ENCODE data around the gene SAMD8.
A peak's percentile ranks its signal among the peaks of the same experiment; 100 is the strongest.
"Not testable (repeated sequence)": the region's sequence is repeated elsewhere in the genome, so short reads cannot be mapped to it uniquely, and the experiment has no call there.

The SAMD8 gene

GRCh38 chr10:75140246-75140645 lies 28.8 kb downstream of the SAMD8 start:
- no peak for DNase-seq (ENCODE audit: low read depth in 2 of 2)

- no peak for DNase-seq (ENCODE audit: low read depth in 2 of 2)
These were observed 31.9 kb downstream of the SAMD8 start for GRCh38 chr10:75143353-75143752.

- no peak for DNase-seq (ENCODE audit: low read depth in 2 of 2)
These were observed 34.1 kb downstream of the SAMD8 start for GRCh38 chr10:75145590-75145989.

GRCh38 chr10:75146780-75147179 lies 35.3 kb downstream of the SAMD8 start:
- DNase-seq (ENCODE audit: low read depth in 2 of 2): no peak

DNA sequence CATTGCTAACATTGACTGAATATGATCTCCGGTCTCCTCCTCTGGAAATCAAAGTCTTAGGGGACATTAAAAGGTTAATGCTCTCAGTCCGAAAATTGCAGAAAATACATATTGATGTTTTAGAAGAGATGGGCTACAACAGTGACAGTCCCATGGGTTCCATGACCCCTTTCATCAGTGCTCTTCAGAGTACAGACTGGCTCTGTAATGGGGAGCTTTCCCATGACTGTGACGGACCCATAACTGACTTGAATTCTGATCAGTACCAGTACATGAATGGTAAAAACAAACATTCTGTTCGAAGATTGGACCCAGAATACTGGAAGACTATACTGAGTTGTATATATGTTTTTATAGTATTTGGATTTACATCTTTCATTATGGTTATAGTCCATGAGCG lies 39.2 kb downstream of the SAMD8 start:
- no peak for DNase-seq (ENCODE audit: low read depth in 2 of 2)

DNA sequence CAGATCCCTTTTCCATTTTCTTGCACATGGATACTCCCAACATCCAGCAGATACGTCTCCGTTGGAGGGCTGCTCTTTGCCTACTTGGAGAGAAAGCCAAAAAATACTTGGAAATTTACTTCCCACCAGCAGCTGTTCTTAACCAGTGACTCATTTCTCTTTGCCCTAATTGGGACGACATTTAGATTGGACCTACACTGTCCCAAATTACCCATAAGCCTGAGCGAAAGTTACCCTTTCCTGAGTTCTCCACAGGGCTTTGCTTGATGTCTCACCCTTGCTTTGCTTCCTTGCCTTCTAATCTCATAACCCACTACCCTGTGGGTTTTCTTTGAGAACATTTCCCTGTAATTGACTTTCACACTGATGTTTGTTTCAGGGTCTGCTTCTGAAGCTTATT lies 48.1 kb downstream of the SAMD8 start:
- no peak for DNase-seq (ENCODE audit: low read depth in 2 of 2)

- DNase-seq (ENCODE audit: low read depth in 2 of 2): no peak
These were observed 54.5 kb downstream of the SAMD8 start for GRCh38 chr10:75165684-75166622.

GRCh38 chr10:75166623-75166972 lies 55.1 kb downstream of the SAMD8 start:
- no peak for DNase-seq (ENCODE audit: low read depth in 2 of 2)

- no peak for DNase-seq (ENCODE audit: low read depth in 2 of 2)
These were observed 56.8 kb downstream of the SAMD8 start for GRCh38 chr10:75168275-75168674.

DNA sequence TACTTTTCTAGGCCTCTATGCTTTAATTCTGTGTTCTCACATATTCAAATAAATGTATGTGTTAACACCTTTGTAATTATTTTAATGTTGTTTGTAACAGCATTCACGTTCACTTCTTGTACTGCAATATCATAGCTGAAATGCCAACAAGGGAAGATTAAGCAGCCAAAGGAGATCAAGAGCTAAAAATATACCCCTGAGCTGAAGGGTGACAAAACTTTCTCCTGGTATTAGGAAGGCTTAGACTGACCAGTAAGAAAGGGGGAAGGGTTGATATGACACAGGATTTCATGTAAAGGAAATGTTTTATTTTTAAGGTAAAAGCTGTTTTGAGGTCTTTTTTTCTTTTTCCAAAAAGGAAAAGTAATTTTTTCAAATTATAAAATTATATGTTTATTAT lies 58.8 kb downstream of the SAMD8 start:
- DNase-seq (ENCODE audit: low read depth in 2 of 2): no peak

DNA sequence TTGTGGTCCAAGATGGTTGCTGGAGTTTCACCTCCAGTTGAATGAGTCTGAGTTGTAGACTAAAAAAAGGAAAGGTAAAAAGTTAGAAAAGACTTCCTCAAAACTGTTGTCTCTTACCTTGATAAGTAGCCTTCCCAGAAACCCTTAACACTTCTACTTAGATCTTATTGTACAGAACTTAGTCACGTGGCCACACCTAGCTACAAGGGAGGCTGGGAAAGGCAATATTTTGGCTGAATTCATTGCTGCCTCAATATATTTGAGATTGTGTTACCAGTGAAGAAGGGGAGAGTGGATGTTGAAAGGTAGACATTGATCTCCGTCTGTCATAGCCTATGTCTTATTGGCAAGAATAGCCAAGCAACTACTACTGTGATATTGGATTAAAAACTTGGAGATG lies 63.6 kb downstream of the SAMD8 start:
- no peak for DNase-seq (ENCODE audit: low read depth in 2 of 2)

- DNase-seq (ENCODE audit: low read depth in 2 of 2): no peak
These were observed 64.6 kb downstream of the SAMD8 start for GRCh38 chr10:75176046-75176445.

- DNase-seq (ENCODE audit: low read depth in 2 of 2): no peak
These were observed 65.3 kb downstream of the SAMD8 start for GRCh38 chr10:75176736-75177135.

- DNase-seq (ENCODE audit: low read depth in 2 of 2): no peak
These were observed 68.3 kb downstream of the SAMD8 start for GRCh38 chr10:75179657-75180177.

DNA sequence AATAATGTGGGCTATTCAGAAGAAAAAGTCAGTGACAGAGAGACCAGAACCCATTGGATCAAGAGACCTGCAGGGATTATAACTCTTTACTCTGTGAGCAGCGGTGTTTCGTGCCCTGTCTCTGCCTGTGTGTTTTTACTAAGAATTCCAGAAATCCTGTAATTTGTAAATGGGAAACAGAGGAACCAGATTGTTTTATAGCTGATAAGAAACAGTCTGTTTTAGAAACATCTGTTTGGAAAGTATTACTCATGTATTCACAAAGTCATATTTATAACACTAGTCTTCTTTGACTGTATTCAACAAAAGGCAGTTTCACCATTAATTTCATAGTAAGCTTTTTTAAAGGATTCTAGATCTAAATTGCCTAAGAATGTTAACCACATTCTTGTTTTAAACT lies 69.1 kb downstream of the SAMD8 start:
- DNase-seq (ENCODE audit: low read depth in 2 of 2): no peak

DNA sequence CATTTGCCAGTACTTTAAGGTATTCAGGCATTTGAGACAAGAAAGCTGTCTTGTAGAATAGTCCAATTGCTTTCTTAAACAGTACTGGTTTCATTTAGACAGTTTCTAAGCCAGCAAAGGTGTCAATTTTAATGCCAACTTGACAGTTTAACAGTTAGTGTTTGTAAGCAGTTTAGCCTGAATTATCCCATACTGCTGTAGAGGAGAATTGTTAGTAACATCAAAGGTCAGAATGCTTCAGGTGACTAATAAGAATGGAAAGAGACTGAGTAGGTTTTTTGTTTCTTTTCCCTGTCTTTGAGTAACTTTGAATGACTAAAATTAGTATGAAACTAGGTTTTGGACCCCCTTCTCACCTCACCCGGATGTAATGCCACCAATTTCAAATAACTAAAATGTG lies 69.6 kb downstream of the SAMD8 start:
- DNase-seq (ENCODE audit: low read depth in 2 of 2): no peak

- DNase-seq (ENCODE audit: low read depth in 2 of 2): no peak
These were observed 74.9 kb downstream of the SAMD8 start for GRCh38 chr10:75186310-75186709.

DNA sequence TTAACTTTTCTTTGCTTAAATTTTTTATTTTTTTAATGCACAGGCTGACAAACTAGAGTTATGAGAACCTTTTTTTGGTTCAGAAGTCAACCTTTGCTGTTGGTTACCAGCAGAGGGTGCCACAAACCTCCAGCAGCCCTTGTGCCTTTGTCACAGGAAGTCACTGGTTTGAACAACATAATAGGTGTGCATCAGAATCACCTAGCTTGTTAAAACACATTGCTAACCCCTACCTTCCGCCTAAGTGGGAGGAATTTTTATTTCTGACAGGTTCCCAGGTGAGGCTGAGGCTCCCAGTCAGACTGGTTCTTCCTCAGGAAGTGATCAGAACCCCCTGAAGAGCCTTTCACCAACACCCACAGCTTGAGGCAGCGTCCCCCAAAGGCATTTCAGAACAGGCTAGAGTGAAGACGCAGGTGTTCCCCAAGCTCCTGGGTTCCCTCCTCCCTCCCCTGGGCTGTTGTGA lies 76.5 kb downstream of the SAMD8 start:
- peak; percentile 26 to 53 for DNase-seq (ENCODE audit: low read depth in 2 of 2)

DNA sequence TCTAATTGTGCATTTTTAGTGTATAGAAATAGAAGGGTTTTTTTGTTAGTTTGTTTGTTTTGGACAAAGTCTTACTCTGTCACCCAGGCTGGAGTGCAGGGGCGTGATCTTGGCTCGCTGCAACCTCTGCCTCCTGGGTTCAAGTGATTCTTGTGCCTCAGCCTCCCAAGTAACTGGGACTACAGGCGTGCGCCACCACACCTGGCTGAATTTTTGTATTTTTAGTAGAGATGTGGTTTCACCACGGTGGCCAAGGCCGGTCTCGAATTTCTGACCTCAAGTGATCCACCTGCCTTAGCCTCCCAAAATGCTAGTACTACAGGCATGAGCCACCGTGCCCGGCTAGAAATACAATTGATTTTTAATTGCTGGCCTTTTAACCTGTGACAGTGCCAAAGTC lies 77.1 kb downstream of the SAMD8 start:
- not testable (repeated sequence) for DNase-seq (ENCODE audit: low read depth in 2 of 2)

DNA sequence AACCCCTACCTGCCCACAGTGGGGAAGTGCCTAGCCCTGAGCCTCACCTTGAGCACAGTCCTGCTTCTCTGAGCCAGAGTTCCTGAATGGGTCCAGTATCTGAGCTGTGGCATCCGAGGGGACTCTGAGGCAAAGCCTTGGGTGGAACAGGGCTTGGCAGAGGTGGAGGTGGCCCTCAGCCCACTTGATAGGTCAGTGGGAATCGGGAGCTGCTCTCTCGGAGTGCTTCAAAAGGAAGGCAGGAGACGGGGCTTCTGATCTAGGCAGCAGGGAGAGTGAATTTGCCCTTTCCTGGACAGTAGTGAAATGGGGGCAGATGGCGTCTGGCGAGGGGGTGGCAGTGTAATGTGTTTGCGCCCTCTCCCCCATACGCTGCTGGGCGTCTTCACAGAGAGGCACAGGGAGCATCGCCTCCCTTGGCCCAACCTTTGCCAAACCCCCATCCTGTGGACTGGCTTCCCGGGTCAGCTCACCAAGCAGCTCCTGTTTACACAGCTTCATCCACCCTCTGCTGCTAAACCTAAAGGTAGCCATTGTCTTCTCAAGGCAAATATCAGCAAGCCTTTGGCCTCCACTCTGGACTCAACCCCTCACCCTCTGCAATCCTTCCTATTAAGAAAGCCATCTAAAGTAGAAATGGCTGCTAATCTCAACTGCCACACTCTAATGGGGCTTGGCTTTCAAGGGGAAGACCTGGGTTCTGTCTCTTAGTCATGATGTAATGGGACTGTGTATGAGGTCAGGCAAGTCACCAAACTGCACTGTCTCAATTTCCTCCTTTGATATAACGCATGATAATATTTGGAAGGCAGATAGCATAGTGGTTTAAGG lies 78.0 kb downstream of the SAMD8 start:
- no peak for DNase-seq (ENCODE audit: low read depth in 2 of 2)

GRCh38 chr10:75191821-75192568 lies 80.5 kb downstream of the SAMD8 start:
- DNase-seq (ENCODE audit: low read depth in 2 of 2): no peak

DNA sequence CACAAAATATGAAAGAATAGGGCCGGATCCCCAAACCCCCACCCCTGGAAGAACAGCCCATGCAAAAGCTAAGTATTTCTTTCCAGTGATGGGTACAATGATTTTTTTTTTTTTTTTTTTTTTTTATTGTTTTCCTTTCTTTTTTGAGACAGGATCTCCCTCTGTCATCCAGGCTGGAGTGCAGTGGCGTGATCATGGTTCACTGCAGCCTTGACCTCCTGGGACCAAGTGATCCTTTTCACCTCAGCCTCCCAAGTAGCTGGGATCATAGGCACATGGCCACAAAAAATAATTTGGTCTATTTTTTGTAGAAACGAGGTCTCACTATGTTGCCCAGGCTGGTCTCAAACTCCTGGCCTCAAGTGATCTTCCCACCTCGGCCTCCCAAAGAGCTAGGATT lies 83.2 kb downstream of the SAMD8 start:
- not testable (repeated sequence) for DNase-seq (ENCODE audit: low read depth in 2 of 2)
